Activated B cell treated with CpG ODN at 0.5 μM for 24 hours (primary cell): ENCODE measurements around the gene RNF144A. TPM values are rescaled to one million over a fixed set of nuclear protein-coding genes. Genes with fewer than 3 reads are reported as not detected.

ENCODE experiments used
- ATAC-seq: fragments of 200-7000 bp; cut with Tn5 transposase; one replicate; pipeline ENCODE4 v1.10.0; 2021; ENCODE audit warnings: low read depth, mild to moderate bottlenecking, moderate library complexity
- CTCF ChIA-PET: fragments of 350-600 bp; sonication (Branson Sonifier 250); formaldehyde crosslinking; loops from one replicate; lab custom pipeline; 2021; ENCODE audit warnings: antibody characterized with exemption; lab: Charles Lee
- POLR2A ChIA-PET: fragments of 350-600 bp; sonication (Branson Sonifier 250); formaldehyde crosslinking; loops from one replicate; lab custom pipeline; 2021; ENCODE audit warnings: antibody characterized with exemption; lab: Charles Lee
- DNase-seq: peaks from one replicate; pipeline ENCODE4 v3.0.0; 2022
- H3K27ac Mint-ChIP-seq: one replicate; pipeline ENCODE4 v1.8.0; 2020; ENCODE audit warnings: mixed read lengths
- H3K27me3 Mint-ChIP-seq: one replicate; pipeline ENCODE4 v1.8.0; 2021; ENCODE audit warnings: mixed read lengths
- H3K36me3 Mint-ChIP-seq: one replicate; pipeline ENCODE4 v1.8.0; 2021; ENCODE audit warnings: low read depth, mixed read lengths
- H3K4me1 Mint-ChIP-seq: one replicate; pipeline ENCODE4 v1.8.0; 2021; ENCODE audit warnings: mixed read lengths
- H3K4me3 Mint-ChIP-seq: one replicate; pipeline ENCODE4 v1.8.0; 2020; ENCODE audit warnings: mild to moderate bottlenecking, mixed read lengths
- H3K9me3 Mint-ChIP-seq: one replicate; pipeline ENCODE4 v1.8.0; 2020; ENCODE audit warnings: mixed read lengths
- intact Hi-C: fragments of 100-400 bp; cut with micrococcal nuclease; formaldehyde crosslinking; loops from one replicate; pipeline ENCODE4 v1.15.1; 2024
- total RNA-seq: library from RNA; stranded (reverse); gene quantifications from 2 replicates; pipeline ENCODE4 v1.2.3, GENCODE V29; 2022
- TF ChIP-seq, protein P1 (sequence below): fragments of 200-600 bp; IDR thresholded peaks from one replicate; pipeline ENCODE4 v1.8.0; 2022; ENCODE audit warnings: antibody characterized with exemption, mild to moderate bottlenecking

Gene RNF144A
- total RNA-seq, 1 donor from 2014 or later = 0.89 TPM

- Mint-ChIP-seq H3K36me3 (no peaks in the 10 kb centered on the region), H3K27me3 (no peaks in the 10 kb centered on the region), H3K9me3 (peaks cover 15% of the 10 kb centered on the region), H3K4me1 (peaks cover 29% of the 10 kb centered on the region), H3K27ac (no peak overlapping the region), H3K4me3 (no peak overlapping the region)
- TF ChIP-seq, protein P1, sequence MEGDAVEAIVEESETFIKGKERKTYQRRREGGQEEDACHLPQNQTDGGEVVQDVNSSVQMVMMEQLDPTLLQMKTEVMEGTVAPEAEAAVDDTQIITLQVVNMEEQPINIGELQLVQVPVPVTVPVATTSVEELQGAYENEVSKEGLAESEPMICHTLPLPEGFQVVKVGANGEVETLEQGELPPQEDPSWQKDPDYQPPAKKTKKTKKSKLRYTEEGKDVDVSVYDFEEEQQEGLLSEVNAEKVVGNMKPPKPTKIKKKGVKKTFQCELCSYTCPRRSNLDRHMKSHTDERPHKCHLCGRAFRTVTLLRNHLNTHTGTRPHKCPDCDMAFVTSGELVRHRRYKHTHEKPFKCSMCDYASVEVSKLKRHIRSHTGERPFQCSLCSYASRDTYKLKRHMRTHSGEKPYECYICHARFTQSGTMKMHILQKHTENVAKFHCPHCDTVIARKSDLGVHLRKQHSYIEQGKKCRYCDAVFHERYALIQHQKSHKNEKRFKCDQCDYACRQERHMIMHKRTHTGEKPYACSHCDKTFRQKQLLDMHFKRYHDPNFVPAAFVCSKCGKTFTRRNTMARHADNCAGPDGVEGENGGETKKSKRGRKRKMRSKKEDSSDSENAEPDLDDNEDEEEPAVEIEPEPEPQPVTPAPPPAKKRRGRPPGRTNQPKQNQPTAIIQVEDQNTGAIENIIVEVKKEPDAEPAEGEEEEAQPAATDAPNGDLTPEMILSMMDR = no peak
- ChIA-PET CTCF (interaction anchor here (1.1 kb wide), 1 partner anchor 11 kb away, joined by 5 read pairs; no protein-coding TSS in a partner anchor), POLR2A (no interaction called here)
- ATAC-seq (no peak), DNase-seq (no peak)
- intact Hi-C loops = no loop called here
These were observed 11.0 kb upstream of the RNF144A start for GRCh38 chr2:6906165-6906741.

GRCh38 chr2:6908291-6908690 lies 8.9 kb upstream of the RNF144A start:
- no peak for DNase-seq
- H3K27me3 Mint-ChIP-seq = no peaks in the 10 kb centered on the region
- no peak overlapping the region for H3K27ac Mint-ChIP-seq
- ChIA-PET POLR2A (no interaction called here), CTCF (no interaction called here)
- H3K4me1 Mint-ChIP-seq = peaks cover 32% of the 10 kb centered on the region
- TF ChIP-seq, protein P1 = no peak
- no peak overlapping the region for H3K4me3 Mint-ChIP-seq
- H3K36me3 Mint-ChIP-seq = no peaks in the 10 kb centered on the region
- intact Hi-C loops = no loop called here
- no peak for ATAC-seq
- no peaks in the 10 kb centered on the region for H3K9me3 Mint-ChIP-seq

DNA sequence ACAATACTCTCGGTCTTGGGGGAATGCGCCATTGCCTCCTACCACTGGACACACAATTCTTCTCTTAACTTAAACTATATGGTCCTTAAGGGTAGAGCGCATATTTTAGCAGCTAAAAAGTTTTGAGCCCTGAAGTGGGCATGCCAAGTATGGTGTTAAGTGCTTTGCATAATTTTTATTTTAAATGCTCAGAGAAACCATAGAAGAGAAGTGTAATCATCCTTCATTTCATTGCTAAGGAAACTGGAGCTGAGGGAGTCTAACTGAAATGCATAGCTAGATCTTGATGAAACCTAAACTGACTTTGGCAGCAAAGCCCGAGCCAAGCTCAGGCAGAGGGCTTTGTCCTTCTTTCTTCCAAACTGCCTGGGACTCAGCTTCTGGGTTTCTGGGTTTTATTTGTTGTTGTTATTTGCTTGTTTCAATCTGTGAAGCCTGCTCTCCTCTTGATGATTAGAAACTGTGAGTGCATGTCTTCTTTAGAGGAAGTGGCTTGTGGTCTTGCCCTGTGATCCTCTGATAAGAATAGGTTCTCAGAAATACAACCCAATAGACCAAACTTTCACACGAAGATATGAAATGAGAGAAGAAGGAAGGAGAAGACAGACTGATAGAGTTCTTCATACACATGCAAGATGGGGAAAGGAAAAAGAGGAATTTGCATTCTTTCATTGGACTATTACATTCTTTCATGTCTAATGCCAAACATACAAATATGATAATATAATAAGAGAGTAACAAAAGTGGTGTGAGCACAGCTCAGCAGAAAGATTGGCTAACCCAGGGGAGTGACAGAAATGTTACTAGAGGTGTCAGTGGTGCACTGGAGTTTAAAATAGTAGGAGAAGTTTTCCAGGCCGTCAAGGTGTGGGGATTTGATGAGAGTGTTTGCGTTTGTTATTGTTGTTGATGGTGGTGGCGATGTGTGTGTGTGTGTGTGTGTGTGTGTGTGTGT lies 7.5 kb upstream of the RNF144A start:
- peaks cover 32% of the 10 kb centered on the region for H3K4me1 Mint-ChIP-seq
- H3K36me3 Mint-ChIP-seq = no peaks in the 10 kb centered on the region
- intact Hi-C loops = no loop called here
- peak; percentile 81 for ATAC-seq
- H3K27me3 Mint-ChIP-seq = no peaks in the 10 kb centered on the region
- no peak for DNase-seq
- peak overlapping the region; percentile 11 for H3K4me3 Mint-ChIP-seq
- ChIA-PET CTCF (interaction anchor here (0.9 to 1.0 kb wide), 3 partner anchors 13 to 187 kb away, joined by 3 to 4 read pairs (median 3); no protein-coding TSS in a partner anchor), POLR2A (interaction anchor here (0.6 kb wide), 1 partner anchor 12 kb away, joined by 7 read pairs; no protein-coding TSS in a partner anchor)
- no peaks in the 10 kb centered on the region for H3K9me3 Mint-ChIP-seq
- H3K27ac Mint-ChIP-seq = peak overlapping the region; percentile 18
- TF ChIP-seq, protein P1 = no peak

DNA sequence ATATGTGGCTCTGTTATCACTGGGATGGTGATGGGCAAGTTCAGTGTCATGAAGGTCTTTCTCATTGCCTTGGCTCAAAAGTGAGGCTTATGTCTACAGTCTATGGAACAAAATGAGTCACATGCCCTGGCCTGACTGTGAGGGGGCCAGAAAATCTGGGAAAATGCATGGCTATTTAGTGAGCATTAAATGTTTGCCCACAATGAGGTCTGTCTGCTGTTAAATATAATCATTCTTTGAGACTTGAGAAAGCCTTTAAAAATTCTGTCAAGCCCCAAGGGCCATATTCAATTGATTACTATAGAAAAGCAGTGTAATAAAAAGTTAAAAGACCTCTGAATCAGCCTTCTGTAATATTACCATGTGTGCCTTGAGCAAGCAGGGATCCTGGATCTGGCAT lies 5.5 kb upstream of the RNF144A start:
- no peak overlapping the region for H3K4me3 Mint-ChIP-seq
- H3K4me1 Mint-ChIP-seq = peaks cover 32% of the 10 kb centered on the region
- ATAC-seq = no peak
- POLR2A ChIA-PET = no interaction called here
- H3K27me3 Mint-ChIP-seq = no peaks in the 10 kb centered on the region
- no peaks in the 10 kb centered on the region for H3K9me3 Mint-ChIP-seq
- intact Hi-C loops = no loop called here
- no peak for DNase-seq
- CTCF ChIA-PET = interaction anchor here (0.7 to 1.0 kb wide), 2 partner anchors 14 to 122 kb away, joined by 3 to 5 read pairs; no protein-coding TSS in a partner anchor
- no peak overlapping the region for H3K27ac Mint-ChIP-seq
- TF ChIP-seq, protein P1 = no peak
- H3K36me3 Mint-ChIP-seq = no peaks in the 10 kb centered on the region
